GM18951 (cell line): ENCODE data around the gene NUMA1.

ENCODE experiments used
- POLR2A ChIP-seq: IDR thresholded peaks from 4 replicates; pipeline ENCODE4 v1.6.1; 2011; ENCODE audit warnings: mild to moderate bottlenecking; ENCODE audit not compliant: insufficient read length, insufficient read depth; ENCODE audit errors: extremely low read depth
- in situ Hi-C: fragments of 300-500 bp; cut with MboI; formaldehyde crosslinking; loops from one replicate; pipeline ENCODE4 v1.12.0; 2022; ENCODE audit warnings: low sequenced_read_pairs, mixed read lengths, inconsistent platforms; ENCODE audit not compliant: unreplicated experiment

Gene NUMA1

DNA sequence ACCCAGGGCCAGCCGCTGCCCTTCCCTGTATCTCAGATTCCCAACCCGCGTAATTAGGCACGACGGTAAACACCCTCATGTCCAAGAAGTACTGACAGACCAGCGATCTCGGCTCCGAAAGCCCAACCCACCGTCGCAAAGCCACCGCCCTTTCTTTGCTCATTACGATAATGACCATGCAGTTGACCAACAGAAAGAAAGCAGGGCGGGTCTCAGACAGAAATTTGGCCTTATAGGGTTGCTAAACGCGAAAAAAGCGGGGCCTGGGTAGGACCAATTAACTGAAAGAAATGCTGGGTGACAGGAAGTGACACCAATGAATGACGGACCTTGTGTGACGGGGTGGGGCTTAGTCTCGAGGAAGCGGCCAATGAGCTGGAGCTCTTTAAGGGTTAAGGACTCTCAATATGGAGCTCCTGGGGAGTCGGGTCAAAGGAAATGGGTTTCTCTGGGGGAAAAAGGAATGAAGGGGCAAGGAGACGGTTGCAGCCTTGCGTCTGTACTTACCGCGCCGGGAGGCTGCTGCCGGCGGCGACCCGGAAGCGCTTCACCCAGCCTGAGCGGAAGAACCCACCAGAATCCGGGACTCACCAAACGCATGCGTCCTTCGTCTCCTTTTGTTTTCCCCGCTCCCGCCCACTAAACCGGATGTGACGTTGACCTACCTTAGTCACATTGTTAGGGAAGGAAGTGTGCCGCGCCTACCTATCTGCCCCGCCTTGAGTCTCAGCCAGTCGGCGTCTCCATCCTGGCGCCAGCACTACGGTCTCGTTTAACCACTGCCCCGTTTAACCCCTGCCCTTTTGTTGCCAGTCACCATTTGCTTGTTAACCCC, 32.0 kb upstream of the NUMA1 start, which contains the start of gene ANAPC15:
Gene ANAPC15, minus strand, starts transcription at position 553 of the 835 bp plus-strand sequence. CDS start 1,419 bp downstream, outside the sequence.
- in situ Hi-C loops: no loop called here
- TF ChIP-seq POLR2A: peak; percentile 95

DNA sequence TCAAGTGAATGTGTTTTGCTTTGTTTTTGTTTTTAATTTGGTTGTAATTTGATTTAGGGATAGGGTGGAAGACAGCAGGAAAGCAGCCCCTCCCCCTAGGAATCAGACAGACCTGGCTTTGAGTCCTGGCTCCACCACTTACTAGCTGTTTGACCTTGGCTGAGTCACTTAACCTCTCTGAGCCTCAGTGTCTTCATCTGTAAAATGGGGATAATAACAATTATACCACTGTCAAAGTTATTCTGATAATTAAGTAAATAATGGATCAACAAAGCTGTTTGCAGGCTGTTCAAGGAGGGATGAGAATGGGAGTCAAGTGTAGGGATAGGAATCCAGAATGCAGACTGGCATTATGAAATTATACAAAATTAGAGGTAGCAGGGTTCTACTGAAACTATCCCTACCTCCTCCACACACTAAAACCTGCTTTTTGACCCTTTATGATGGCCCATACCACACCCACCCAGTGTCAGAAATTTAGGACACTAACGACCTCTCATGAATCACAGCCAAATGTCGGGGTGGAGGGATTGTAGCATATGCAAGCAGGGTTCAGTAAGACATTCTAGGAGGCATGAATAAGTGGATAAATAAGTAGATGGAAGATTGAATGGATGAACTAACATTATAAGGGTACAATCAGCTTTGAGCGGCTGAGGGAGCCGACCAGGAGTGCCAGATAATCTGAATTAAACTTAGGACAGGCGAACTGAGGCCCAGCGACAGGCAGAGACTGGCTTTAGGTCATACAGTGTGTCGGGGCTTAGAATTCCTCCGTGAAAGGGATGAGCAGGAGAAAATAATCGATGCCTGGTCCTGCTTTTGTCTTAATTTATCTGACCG, 31.2 kb upstream of the NUMA1 start:
- TF ChIP-seq POLR2A: no peak
- in situ Hi-C loops: no loop called here

DNA sequence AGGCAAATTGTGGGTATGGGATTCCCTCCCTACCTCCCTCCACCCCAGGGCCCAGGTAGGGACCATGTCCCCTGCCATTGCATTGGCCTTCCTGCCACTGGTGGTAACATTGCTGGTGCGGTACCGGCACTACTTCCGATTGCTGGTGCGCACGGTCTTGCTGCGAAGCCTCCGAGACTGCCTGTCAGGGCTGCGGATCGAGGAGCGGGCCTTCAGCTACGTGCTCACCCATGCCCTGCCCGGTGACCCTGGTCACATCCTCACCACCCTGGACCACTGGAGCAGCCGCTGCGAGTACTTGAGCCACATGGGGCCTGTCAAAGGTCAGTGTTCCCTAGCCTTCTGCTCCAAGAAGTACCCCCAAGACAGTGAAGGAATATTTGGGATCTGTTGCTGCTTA, 25.5 kb upstream of the NUMA1 start, which contains the start of gene TOMT:
Gene TOMT, plus strand, starts transcription at position 37 of the 400 bp plus-strand sequence. Its CDS starts 28 bp downstream, at position 65.
- no peak for TF ChIP-seq POLR2A
- in situ Hi-C loops: no loop called here

DNA sequence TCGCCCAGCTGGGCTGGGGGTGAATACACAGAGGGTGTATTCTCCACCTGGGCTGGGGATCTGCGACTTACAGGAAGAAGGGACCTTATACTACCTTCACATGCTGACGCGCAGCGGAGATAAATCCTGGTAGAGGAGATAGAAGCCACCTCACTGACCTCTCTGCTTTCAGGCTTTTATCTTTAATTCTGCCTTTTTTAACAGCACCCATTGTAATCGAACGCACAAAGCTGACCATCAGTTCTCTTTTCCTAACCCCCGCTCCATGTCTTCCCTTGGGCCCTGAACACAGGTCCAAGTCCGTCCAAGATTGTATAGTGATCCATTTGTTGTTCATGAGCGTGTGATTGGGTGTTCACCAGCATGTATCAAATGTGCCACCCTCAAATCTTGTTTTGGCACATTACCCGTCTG, 23.4 kb upstream of the NUMA1 start:
- in situ Hi-C loops: no loop called here
- TF ChIP-seq POLR2A: no peak

DNA sequence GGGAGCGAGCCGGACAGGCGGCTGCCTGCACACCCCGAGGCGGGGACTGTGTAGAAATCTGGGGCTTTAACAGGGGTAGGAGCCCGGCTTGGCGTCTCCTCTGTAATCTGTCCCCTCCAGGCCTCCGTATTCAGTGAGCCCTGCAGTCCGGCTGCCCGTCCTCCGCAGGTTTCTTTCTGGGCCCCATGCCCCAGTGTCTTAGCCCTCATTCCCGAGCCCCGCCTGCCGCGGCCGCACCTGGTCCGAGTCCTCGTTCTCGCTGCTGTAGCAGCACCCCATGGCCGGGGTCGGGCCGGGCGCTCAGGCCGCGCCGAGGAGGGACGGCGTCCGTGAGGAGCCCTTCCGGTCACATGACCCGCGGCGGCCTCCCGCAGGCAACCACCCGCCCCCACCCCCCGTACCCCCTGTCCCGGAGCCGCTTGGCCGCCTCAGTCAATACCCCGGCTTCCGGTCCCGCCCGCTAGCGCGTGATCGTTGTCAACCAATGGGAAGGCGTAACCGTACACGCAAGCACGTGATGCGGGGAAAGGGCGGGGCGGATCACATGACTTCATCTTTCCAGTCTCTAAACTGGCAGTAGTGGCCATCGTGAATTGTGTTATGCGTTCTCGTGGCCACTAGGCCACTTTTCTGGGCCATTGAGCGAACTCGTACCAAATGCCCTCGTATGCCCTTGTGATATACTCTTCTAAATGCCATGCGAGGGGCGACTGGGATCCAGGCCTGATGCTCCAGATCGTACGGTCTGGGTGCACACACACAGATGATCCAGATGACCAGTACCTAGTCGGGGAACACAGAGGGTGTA, 22.8 kb upstream of the NUMA1 start, which contains the start of gene LAMTOR1:
Gene LAMTOR1, minus strand, starts transcription at position 352 of the 808 bp plus-strand sequence. Its CDS starts 73 bp downstream, at position 279.
- peak; percentile 93 for TF ChIP-seq POLR2A
- in situ Hi-C loops: no loop called here

DNA sequence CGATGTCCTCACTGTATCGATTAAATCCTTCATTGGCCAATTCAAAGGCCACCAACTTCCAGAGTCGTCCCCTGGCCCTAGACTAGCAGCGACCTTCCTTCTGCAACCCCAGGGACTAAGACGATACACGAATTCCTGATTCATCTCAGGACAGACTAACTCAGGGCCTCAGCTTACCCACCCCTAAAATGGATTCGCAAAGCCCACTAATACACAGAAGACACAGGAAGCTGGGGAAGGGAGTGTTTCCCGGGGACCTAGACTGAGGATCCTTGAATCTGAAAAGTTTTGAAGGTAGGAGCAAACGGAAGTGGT, 22.2 kb upstream of the NUMA1 start:
- no peak for TF ChIP-seq POLR2A
- in situ Hi-C loops: no loop called here

DNA sequence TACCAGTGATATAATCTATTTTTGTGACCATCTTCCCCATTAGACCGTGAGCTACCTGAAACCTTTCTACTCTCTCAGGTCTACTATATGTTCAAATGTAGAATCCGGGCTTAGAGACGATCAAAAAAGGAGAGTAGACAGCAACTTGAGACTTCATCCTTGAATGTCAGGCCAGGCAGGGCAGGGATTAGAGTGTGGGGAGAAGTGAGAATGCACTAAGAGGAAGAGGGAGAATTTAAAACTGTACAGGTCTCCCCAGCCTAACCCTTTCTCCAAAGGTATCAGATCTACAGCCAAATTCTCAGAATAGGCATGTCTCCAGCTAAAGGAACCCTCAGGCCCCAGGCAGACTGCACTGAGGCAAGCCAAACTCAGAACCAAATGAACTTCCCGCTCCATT, 21.8 kb upstream of the NUMA1 start:
- no peak for TF ChIP-seq POLR2A
- in situ Hi-C loops: no loop called here

DNA sequence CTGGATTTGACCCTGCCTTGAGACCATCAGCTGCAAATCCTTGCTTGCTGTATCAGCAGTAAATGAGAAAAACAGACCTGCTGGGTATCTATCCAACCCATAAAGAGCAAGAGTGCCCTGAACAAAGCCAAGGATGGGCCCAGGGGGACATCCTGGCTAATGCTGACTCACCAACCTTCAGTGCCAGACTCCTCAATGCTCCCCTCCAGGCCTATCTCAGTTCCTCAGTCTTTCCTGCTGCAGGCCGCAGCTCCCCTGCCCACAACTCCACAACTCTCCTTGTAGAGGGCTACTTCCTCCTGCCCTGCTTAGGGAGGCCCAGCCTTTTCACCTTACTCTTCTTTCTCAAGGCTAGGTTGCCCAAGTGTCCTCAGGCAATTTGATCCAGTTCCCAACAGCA, 20.1 kb upstream of the NUMA1 start:
- in situ Hi-C loops: no loop called here
- TF ChIP-seq POLR2A: no peak

DNA sequence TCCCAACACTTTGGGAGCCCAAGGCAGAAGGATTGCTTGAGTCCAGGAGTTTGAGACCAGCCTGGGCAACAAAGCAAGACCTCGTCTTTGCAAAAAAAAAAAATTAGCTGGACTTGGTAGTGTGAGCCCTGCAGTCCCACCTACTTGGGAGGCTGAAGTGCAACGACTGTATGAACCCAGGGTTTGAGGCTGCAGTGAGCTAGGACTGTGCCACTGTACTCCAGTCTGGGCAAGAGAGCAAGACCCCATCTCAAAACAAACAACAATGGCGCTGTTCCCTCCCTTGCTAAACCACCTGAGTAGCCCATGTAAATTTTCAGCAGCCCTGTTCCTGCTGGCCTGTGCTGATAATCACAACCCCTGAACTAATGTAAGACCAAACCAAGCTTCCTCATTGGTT, 19.7 kb upstream of the NUMA1 start:
- in situ Hi-C loops: no loop called here
- no peak for TF ChIP-seq POLR2A

DNA sequence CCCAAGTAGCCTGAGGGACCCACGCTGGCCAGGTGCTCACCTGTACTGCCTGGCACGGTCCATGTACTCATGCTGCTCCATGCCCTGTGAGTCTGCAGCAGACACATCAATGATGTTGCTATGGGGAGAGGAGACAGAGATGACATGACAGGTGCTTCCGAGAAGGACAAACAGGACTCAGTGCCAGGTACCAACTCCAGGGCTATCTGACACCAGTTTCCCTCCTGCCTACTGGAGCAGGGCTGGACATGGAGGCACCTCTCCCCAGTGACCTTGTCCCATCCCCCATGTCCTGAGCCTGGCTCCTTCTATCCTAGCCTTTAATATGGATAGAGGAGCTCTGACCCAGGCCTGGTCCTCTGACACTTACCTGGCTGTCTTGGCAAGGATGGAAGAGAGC, 18.4 kb upstream of the NUMA1 start:
- in situ Hi-C loops: no loop called here
- no peak for TF ChIP-seq POLR2A

DNA sequence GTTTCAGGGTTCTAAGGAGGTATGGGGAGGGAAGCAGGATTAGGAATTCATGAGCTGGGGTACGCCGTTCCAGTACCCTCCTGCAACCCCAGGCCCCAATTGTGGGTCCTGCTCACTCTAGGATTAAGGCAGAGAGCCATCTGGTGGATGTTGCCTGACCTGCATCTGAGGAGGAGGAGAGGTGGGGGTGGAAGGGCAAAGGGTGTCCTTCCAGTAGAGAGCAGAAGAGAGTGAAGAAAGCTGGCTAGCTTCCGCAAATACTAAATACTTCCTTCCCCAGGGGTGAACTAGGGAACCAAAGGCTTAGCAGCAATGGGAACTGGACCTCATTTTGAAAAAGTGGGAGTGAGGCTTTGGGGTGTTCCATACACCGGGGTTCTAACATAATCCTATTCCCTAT, 10.9 kb upstream of the NUMA1 start:
- in situ Hi-C loops: no loop called here
- no peak for TF ChIP-seq POLR2A

DNA sequence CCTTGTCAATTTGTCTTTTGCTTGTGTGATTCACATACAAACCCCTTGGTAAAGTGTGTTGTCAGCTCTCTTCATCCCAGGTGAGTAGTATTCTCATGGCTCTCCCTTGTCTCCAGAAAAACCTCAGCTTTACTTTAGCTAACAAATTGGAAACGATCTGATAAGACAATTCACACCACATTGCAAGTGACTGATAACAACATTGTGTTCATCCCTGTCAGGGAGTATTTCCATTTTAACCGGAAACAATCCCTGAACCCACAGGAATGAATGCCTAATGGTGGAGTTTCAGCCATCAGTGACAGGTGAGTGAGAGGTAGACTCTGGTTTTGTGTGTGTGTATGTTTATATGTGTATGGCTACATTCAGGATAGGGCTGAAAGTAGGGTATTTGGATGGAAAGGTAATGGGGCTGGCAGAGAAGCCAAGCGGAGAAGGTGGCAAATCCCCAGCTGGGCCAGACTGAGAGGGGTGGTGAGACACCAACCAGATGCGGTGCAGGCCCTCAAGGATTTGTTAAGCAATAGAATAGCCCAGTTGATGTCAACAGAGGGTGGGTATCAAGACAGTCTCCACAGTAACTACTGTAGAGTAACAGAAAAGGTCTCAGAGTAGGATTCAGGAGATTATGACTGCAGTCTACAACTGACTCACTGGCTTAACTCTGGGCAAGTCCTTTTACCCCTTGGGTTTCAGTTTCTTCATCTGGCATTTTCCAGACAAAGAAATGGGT, 7.9 kb upstream of the NUMA1 start:
- in situ Hi-C loops: no loop called here
- TF ChIP-seq POLR2A: no peak
